Epithelial cell of esophagus (primary cell): Measurements from ENCODE around the gene MRS2.

Experiments
- DNase-seq: peaks from one replicate; pipeline ENCODE4 v3.0.0; 2010; ENCODE audit warnings: low read depth
- H3K4me3 ChIP-seq: 2 replicates; pipeline ENCODE4 v1.5.1; 2011; ENCODE audit warnings: mild to moderate bottlenecking, low read length, control low read depth
- CTCF ChIP-seq: IDR thresholded peaks from 2 replicates; pipeline ENCODE4 v1.5.1; 2011; ENCODE audit warnings: low read depth, mild to moderate bottlenecking, low read length, control low read depth, inconsistent platforms; ENCODE audit not compliant: insufficient read depth; ENCODE audit errors: missing control alignments

The MRS2 gene

GRCh38 chr6:24446670-24447069 is 43.9 kb downstream of the MRS2 start:
- DNase-seq = no peak
- no peak for TF ChIP-seq CTCF
- no peak overlapping the region for H3K4me3 ChIP-seq

GRCh38 chr6:24448396-24448795 is 45.7 kb downstream of the MRS2 start:
- no peak overlapping the region for H3K4me3 ChIP-seq
- DNase-seq = peak; percentile 19
- no peak for TF ChIP-seq CTCF

- peak; percentile 56 for DNase-seq
- TF ChIP-seq CTCF = no peak
- no peak overlapping the region for H3K4me3 ChIP-seq
Observed at GRCh38 chr6:24448828-24449525, 46.2 kb downstream of the MRS2 start.

GRCh38 chr6:24451581-24452388 is 49.0 kb downstream of the MRS2 start:
- no peak for TF ChIP-seq CTCF
- peak; percentile 33 for DNase-seq
- H3K4me3 ChIP-seq = no peak overlapping the region

- no peak for TF ChIP-seq CTCF
- no peak for DNase-seq
- H3K4me3 ChIP-seq = no peak overlapping the region
Observed at GRCh38 chr6:24453921-24454320, 51.2 kb downstream of the MRS2 start.

- TF ChIP-seq CTCF = no peak
- no peak for DNase-seq
- H3K4me3 ChIP-seq = no peak overlapping the region
Observed at GRCh38 chr6:24454452-24454851, 51.7 kb downstream of the MRS2 start.
